K562 (cell line): ENCODE measurements around the gene MITF. TPM values are rescaled to one million over a fixed set of nuclear protein-coding genes. Genes with fewer than 3 reads are reported as not detected.

Experiments used
- ATAC-seq: fragments of 200-7000 bp; cut with Tn5 transposase; 3 replicates; pipeline ENCODE4 v1.9.1; 2020; ENCODE audit warnings: moderate library complexity
- BruUV-seq: library from RNA; stranded (reverse); fragments of 400-500 nt; replicated peaks from 2 replicates; lab custom pipeline; 2021; lab: Mats Ljungman, UMichigan
- CTCF ChIA-PET: fragments of 300-600 bp; formaldehyde crosslinking; extraction: SDS; loops from one replicate; lab custom pipeline; 2021; ENCODE audit warnings: low intra/inter-chr PET ratio; lab: Yijun Ruan, JAX
- POLR2A ChIA-PET: fragments of 300-600, 350-650 bp; sonication (Branson Sonifier 250); formaldehyde crosslinking; extraction: SDS; loops from one replicate; lab custom pipeline; 2021; ENCODE audit warnings: antibody characterized with exemption, inconsistent platforms; lab: Yijun Ruan, JAX
- DNase-seq, 4 experiments: peaks; one replicate each; pipeline versions ENCODE4 v3.0.0 to v3.0.0-alpha.2; 2011 to 2018; ENCODE audit warnings: low spot score in 3 of 4, mixed read lengths in 3 of 4; ENCODE audit errors: extremely low read depth in 1 of 4
- FAIRE-seq: peaks from 2 replicates; lab custom pipeline; 2011; peaks lifted over from hg19 to GRCh38; lab: Jason Lieb, UNC
- H2AFZ ChIP-seq: 2 replicates; pipeline ENCODE4 v1.6.0; 2011; ENCODE audit warnings: low read depth, low read length, control low read depth, inconsistent platforms
- H3K27ac ChIP-seq: fragments of 200-600 bp; 3 replicates; pipeline ENCODE4 v1.8.0; 2011; ENCODE audit warnings: low read depth, mild to moderate bottlenecking, control low read depth, inconsistent platforms, low read length, moderate library complexity, mixed read lengths; ENCODE audit errors: extremely low read depth
- H3K27me3 ChIP-seq, 2 experiments: fragments of 300-600 bp in 1 of 2; 2 replicates in 1 of 2; 3 replicates in 1 of 2; pipeline versions ENCODE4 v1.6.0 to v1.8.0; 2011; ENCODE audit warnings: inconsistent platforms in 2 of 2, low read length in 2 of 2, mild to moderate bottlenecking in 1 of 2, mixed read lengths in 1 of 2, moderate library complexity in 1 of 2; ENCODE audit not compliant: control insufficient read depth in 2 of 2, insufficient read depth in 2 of 2
- H3K36me3 ChIP-seq: fragments of 300-600 bp; 3 replicates; pipeline ENCODE4 v1.8.0; 2011; ENCODE audit warnings: mild to moderate bottlenecking, low read length, inconsistent platforms; ENCODE audit not compliant: control insufficient read depth, insufficient read depth
- H3K4me1 ChIP-seq, 2 experiments: fragments of 200-600 bp in 1 of 2; replicated peaks in 1 of 2; 2 replicates in 1 of 2; 3 replicates in 1 of 2; pipeline versions ENCODE4 v1.5.1 to v1.8.0; 2011; ENCODE audit warnings: inconsistent platforms in 2 of 2, low read length in 2 of 2, mild to moderate bottlenecking in 1 of 2, mixed read lengths in 1 of 2, moderate library complexity in 1 of 2; ENCODE audit not compliant: control insufficient read depth in 2 of 2, insufficient read depth in 2 of 2
- H3K4me2 ChIP-seq: 2 replicates; pipeline ENCODE4 v1.6.1; 2011; ENCODE audit warnings: low read length, control low read depth, inconsistent platforms, mixed read lengths; ENCODE audit not compliant: insufficient read depth
- H3K4me3 ChIP-seq: fragments of 200-600 bp; sonication (generic), shearing (Covaris generic); 2 replicates; pipeline ENCODE4 v1.5.1; 2016; ENCODE audit warnings: control low read depth, inconsistent platforms
- H3K79me2 ChIP-seq: fragments of 200-600 bp; 3 replicates; pipeline ENCODE4 v1.8.0; 2011; ENCODE audit warnings: low read length, inconsistent platforms; ENCODE audit not compliant: control insufficient read depth, insufficient read depth
- H3K9ac ChIP-seq, 2 experiments: 2 replicates each; pipeline versions ENCODE4 v1.6.0 to v1.6.1; 2011; ENCODE audit warnings: low read depth in 2 of 2, low read length in 2 of 2, control low read depth in 1 of 2, inconsistent platforms in 1 of 2, mild to moderate bottlenecking in 1 of 2, mixed read lengths in 1 of 2; ENCODE audit not compliant: insufficient read depth in 1 of 2
- H3K9me1 ChIP-seq: one replicate; pipeline ENCODE4 v1.6.0; 2011; ENCODE audit warnings: inconsistent platforms, mild to moderate bottlenecking, low read length, moderate library complexity; ENCODE audit not compliant: control insufficient read depth, insufficient read depth
- H3K9me3 ChIP-seq: replicated peaks from 2 replicates; pipeline ENCODE4 v1.5.1; 2011; ENCODE audit warnings: low read depth, low read length, inconsistent platforms; ENCODE audit not compliant: control insufficient read depth, insufficient read depth
- H4K20me1 ChIP-seq: replicated peaks from 2 replicates; pipeline ENCODE4 v1.6.1; 2011; ENCODE audit warnings: low read length, inconsistent platforms, mixed read lengths; ENCODE audit not compliant: control insufficient read depth, insufficient read depth
- CBX8 ChIP-seq: fragments of 200-600 bp; sonication (generic); IDR thresholded peaks from 2 replicates; pipeline ENCODE4 v1.6.1; 2012; ENCODE audit warnings: borderline replicate concordance, mixed run types, low read depth, mild to moderate bottlenecking, moderate library complexity, mixed read lengths, low read length, control low read depth, inconsistent platforms; ENCODE audit not compliant: poor library complexity, severe bottlenecking; ENCODE audit errors: extremely low read depth
- PATZ1 ChIP-seq: fragments of 250-450 bp; sonication (Bioruptor Pico); IDR thresholded peaks from 2 replicates; pipeline ENCODE4 v1.5.0; 2020; ENCODE audit warnings: mild to moderate bottlenecking, borderline replicate concordance
- PTTG1 ChIP-seq: fragments of 450-650 bp; IDR thresholded peaks from 2 replicates; pipeline ENCODE4 v1.6.1; 2016; ENCODE audit warnings: low read depth, mild to moderate bottlenecking, missing genetic modification characterization, missing compliant biosample characterization
- ZNF644 ChIP-seq: fragments of 200-800 bp; sonication (Bioruptor generic); IDR thresholded peaks from 2 replicates; pipeline ENCODE4 v1.6.1; 2016; ENCODE audit warnings: low read depth, missing genetic modification characterization, missing compliant biosample characterization
- ZNF696 ChIP-seq: fragments of 250-450 bp; sonication (Bioruptor Pico); conservative IDR thresholded peaks from 2 replicates; pipeline ENCODE4 v1.4.0; 2020; ENCODE audit warnings: mild to moderate bottlenecking, moderate library complexity
- WGBS: fragments of 100-300 bp; shearing (Covaris generic); methylation state at CpG from one replicate; pipeline ENCODE4 v1.1.6; 2016; ENCODE audit warnings: low coverage, mixed read lengths; ENCODE audit not compliant: insufficient coverage; ENCODE audit errors: missing lambda C conversion rate; 5-methylcytosine and 5-hydroxymethylcytosine counted together
- in situ Hi-C: fragments of 300-500 bp; cut with MboI; formaldehyde crosslinking; loops from 4 replicates; pipeline ENCODE4 v1.15.0; 2018; ENCODE audit warnings: inconsistent platforms, mixed read lengths
- intact Hi-C: fragments of 100-400 bp; cut with micrococcal nuclease; formaldehyde crosslinking; loops from 2 replicates; pipeline ENCODE4 v1.14.2; 2022
- polyA plus RNA-seq, 8 experiments: library from polyadenylated mRNA; depleted of rRNA in 4 of 8; stranded (reverse) in 5 of 8; unstranded in 3 of 8; fragments of >200 nt; fragmentation: Nextera tagmentation in 2 of 8; fragmentation: Illumina TruSeq in 1 of 8; extraction: Ambion mirVana in 2 of 8; extraction: Trizol in 1 of 8; gene quantifications; 2 replicates each; pipeline versions ENCODE4 v1.2.1 to v1.2.3, GENCODE V29; 2011 to 2014; ENCODE audit warnings: inconsistent platforms in 1 of 8, missing spikeins in 1 of 8
- total RNA-seq, 7 experiments: library from RNA; depleted of rRNA in 6 of 7; stranded (reverse); fragments of >200 nt in 6 of 7; fragmentation: Illumina TruSeq in 2 of 7; extraction: Trizol in 2 of 7; gene quantifications; 2 replicates each; pipeline versions ENCODE4 v1.2.1 to v1.2.3, GENCODE V29; 2011 to 2021; ENCODE audit warnings: low replicate concordance in 1 of 7
- TF ChIP-seq, protein P1 (sequence below): sonication (generic); formaldehyde crosslinking; IDR thresholded peaks from 2 replicates; pipeline ENCODE4 v1.8.0; 2022; ENCODE audit warnings: mild to moderate bottlenecking, missing genetic modification reagents, borderline replicate concordance
- TF ChIP-seq, protein P2 (sequence below): fragments of 450-650 bp; formaldehyde crosslinking; IDR thresholded peaks from 2 replicates; pipeline ENCODE4 v1.4.0; 2022; ENCODE audit warnings: missing genetic modification characterization

MITF gene
- total and polyA plus RNA-seq, 9 of the 15 experiments (the other 6 are each of a cell fraction or from before 2014, with no cell fraction given) = 5.6 to 14.9 (median 11.1) TPM

GRCh38 chr3:69871868-69872267 is 132.6 kb downstream of the MITF start:
- 57% methylated on average over 3 of the region's 3 CpGs for WGBS
- no peak for ATAC-seq
- in situ Hi-C loops (no loop called here), intact Hi-C loops (no loop called here)
- Histone ChIP-seq H3K4me2 (no peak overlapping the region), H4K20me1 (no peaks in the 10 kb centered on the region), H3K9me3 (no peaks in the 10 kb centered on the region), H3K27ac (no peak overlapping the region), H3K9ac (no peak overlapping the region), H2AFZ (no peak overlapping the region), H3K9me1 (no peaks in the 10 kb centered on the region), H3K4me3 (no peak overlapping the region), H3K27me3 (no peaks in the 10 kb centered on the region), H3K79me2 (no peaks in the 10 kb centered on the region; the same call in 1 of the 3 replicates), H3K36me3 (no peaks in the 10 kb centered on the region; the same call in 2 of the 3 replicates), H3K4me1 (peaks cover 0 to 18% of the 10 kb centered on the region in 2 experiments; a peak in 3 of 5 replicates)
- TF ChIP-seq PATZ1 (CRISPR knock-in tag) (no peak), ZNF644 (no peak), PTTG1 (tag) (no peak), CBX8 (no peak), ZNF696 (CRISPR knock-in tag) (no peak)
- TF ChIP-seq, protein P1, sequence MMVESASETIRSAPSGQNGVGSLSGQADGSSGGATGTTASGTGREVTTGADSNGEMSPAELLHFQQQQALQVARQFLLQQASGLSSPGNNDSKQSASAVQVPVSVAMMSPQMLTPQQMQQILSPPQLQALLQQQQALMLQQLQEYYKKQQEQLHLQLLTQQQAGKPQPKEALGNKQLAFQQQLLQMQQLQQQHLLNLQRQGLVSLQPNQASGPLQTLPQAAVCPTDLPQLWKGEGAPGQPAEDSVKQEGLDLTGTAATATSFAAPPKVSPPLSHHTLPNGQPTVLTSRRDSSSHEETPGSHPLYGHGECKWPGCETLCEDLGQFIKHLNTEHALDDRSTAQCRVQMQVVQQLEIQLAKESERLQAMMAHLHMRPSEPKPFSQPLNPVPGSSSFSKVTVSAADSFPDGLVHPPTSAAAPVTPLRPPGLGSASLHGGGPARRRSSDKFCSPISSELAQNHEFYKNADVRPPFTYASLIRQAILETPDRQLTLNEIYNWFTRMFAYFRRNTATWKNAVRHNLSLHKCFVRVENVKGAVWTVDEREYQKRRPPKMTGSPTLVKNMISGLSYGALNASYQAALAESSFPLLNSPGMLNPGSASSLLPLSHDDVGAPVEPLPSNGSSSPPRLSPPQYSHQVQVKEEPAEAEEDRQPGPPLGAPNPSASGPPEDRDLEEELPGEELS (CRISPR knock-in tag) = no peak
- TF ChIP-seq, protein P2, sequence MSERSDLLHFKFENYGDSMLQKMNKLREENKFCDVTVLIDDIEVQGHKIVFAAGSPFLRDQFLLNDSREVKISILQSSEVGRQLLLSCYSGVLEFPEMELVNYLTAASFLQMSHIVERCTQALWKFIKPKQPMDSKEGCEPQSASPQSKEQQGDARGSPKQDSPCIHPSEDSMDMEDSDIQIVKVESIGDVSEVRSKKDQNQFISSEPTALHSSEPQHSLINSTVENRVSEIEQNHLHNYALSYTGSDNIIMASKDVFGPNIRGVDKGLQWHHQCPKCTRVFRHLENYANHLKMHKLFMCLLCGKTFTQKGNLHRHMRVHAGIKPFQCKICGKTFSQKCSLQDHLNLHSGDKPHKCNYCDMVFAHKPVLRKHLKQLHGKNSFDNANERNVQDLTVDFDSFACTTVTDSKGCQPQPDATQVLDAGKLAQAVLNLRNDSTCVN = no peak
- ChIA-PET CTCF (no interaction called here), POLR2A (interaction anchor here (0.6 kb wide), 1 partner anchor 27 kb away, joined by 4 read pairs; no protein-coding TSS in a partner anchor)
- no peak for FAIRE-seq
- no peak for DNase-seq
- BruUV-seq = no TSS peak
